Measurements from ENCODE around the gene TSHZ2.

Gene TSHZ2

GRCh38 chr20:53238121-53238660, 266.0 kb downstream of the TSHZ2 start:
- DNase-seq (ENCODE audit: insufficient read length, low spot score) = no peak

GRCh38 chr20:53243152-53243551, 271.0 kb downstream of the TSHZ2 start:
- DNase-seq (ENCODE audit: insufficient read length, low spot score) = no peak
- no peak for TF ChIP-seq CTCF (IDR thresholded peaks at IDR 0.05; ENCODE audit: insufficient read depth, missing control alignments)
- FAIRE-seq = no peak

More at GRCh38 chr20:53238121-53238660, 266.0 kb downstream of the TSHZ2 start:
- FAIRE-seq = no peak
- no peak for TF ChIP-seq CTCF (IDR thresholded peaks at IDR 0.05; ENCODE audit: insufficient read depth, missing control alignments)

GRCh38 chr20:53244711-53245110, 272.6 kb downstream of the TSHZ2 start:
- FAIRE-seq (no peak), DNase-seq (ENCODE audit: insufficient read length, low spot score) (no peak)
- TF ChIP-seq CTCF (IDR thresholded peaks at IDR 0.05; ENCODE audit: insufficient read depth, missing control alignments) = no peak

- no peak for FAIRE-seq
- TF ChIP-seq CTCF (IDR thresholded peaks at IDR 0.05; ENCODE audit: insufficient read depth, missing control alignments) = no peak
- DNase-seq (ENCODE audit: insufficient read length, low spot score) = no peak
Observed at GRCh38 chr20:53245574-53245973, 273.4 kb downstream of the TSHZ2 start.

GRCh38 chr20:53247468-53248103, 275.4 kb downstream of the TSHZ2 start:
- FAIRE-seq = no peak
- DNase-seq (ENCODE audit: insufficient read length, low spot score) = no peak
- no peak for TF ChIP-seq CTCF (IDR thresholded peaks at IDR 0.05; ENCODE audit: insufficient read depth, missing control alignments)

GRCh38 chr20:53250456-53250855, 278.3 kb downstream of the TSHZ2 start:
- FAIRE-seq (no peak), DNase-seq (ENCODE audit: insufficient read length, low spot score) (no peak)
- TF ChIP-seq CTCF (IDR thresholded peaks at IDR 0.05; ENCODE audit: insufficient read depth, missing control alignments) = no peak

- TF ChIP-seq CTCF (IDR thresholded peaks at IDR 0.05; ENCODE audit: insufficient read depth, missing control alignments) = no peak
- no peak for FAIRE-seq
- no peak for DNase-seq (ENCODE audit: insufficient read length, low spot score)
Observed at GRCh38 chr20:53252002-53252401, 279.8 kb downstream of the TSHZ2 start.
